HepG2 (cell line): ENCODE data around the gene PIAS1. TPM values are rescaled to one million over a fixed set of nuclear protein-coding genes. Genes with fewer than 3 reads are reported as not detected.

Source experiments
- GFI1 ChIP-seq: sonication (generic); formaldehyde crosslinking; IDR thresholded peaks from 2 replicates; pipeline ENCODE4 v1.5.0; 2020; ENCODE audit warnings: missing genetic modification reagents, mild to moderate bottlenecking, borderline replicate concordance
- IRF1 ChIP-seq: sonication (generic); formaldehyde crosslinking; IDR thresholded peaks from 2 replicates; pipeline ENCODE4 v1.4.0; 2020; ENCODE audit warnings: low read depth, mild to moderate bottlenecking, missing genetic modification reagents
- NFE2L2 ChIP-seq: fragments of 150-350 bp; IDR thresholded peaks from 2 replicates; pipeline ENCODE4 v1.6.1; 2014; ENCODE audit warnings: low read length
- NFYB ChIP-seq: sonication (generic); formaldehyde crosslinking; IDR thresholded peaks from 2 replicates; pipeline ENCODE4 v1.4.0; 2020; ENCODE audit warnings: missing genetic modification reagents
- SNAPC5 ChIP-seq: sonication (generic); formaldehyde crosslinking; IDR thresholded peaks from 2 replicates; pipeline ENCODE4 v1.8.1; 2023; ENCODE audit warnings: mild to moderate bottlenecking, missing genetic modification reagents, borderline replicate concordance
- ZNF24 ChIP-seq: fragments of 450-650 bp; IDR thresholded peaks from 2 replicates; pipeline ENCODE4 v1.6.1; 2017; ENCODE audit warnings: antibody characterized with exemption, mild to moderate bottlenecking
- ZNF407 ChIP-seq: sonication (generic); formaldehyde crosslinking; IDR thresholded peaks from one replicate; pipeline ENCODE4 v1.5.1; 2020; ENCODE audit warnings: mild to moderate bottlenecking, missing genetic modification reagents; ENCODE audit errors: not compliant biosample characterization
- ZNF564 ChIP-seq: sonication (generic); formaldehyde crosslinking; IDR thresholded peaks from 2 replicates; pipeline ENCODE4 v1.8.1; 2023; ENCODE audit warnings: mild to moderate bottlenecking, missing genetic modification reagents
- ZNF75D ChIP-seq: sonication (generic); formaldehyde crosslinking; IDR thresholded peaks from 2 replicates; pipeline ENCODE4 v1.8.1; 2023; ENCODE audit warnings: missing genetic modification reagents, mild to moderate bottlenecking, borderline replicate concordance
- ZNF841 ChIP-seq: sonication (generic); formaldehyde crosslinking; IDR thresholded peaks from 2 replicates; pipeline ENCODE4 v1.8.1; 2023; ENCODE audit warnings: missing genetic modification reagents, borderline replicate concordance
- polyA plus RNA-seq, 8 experiments: library from polyadenylated mRNA; depleted of rRNA in 3 of 8; stranded (reverse) in 7 of 8; unstranded in 1 of 8; fragments of >200 nt; fragmentation: Illumina TruSeq in 4 of 8; extraction: Trizol in 4 of 8; gene quantifications; 2 replicates each; pipeline versions ENCODE4 v1.2.1 to v1.2.3, GENCODE V29; 2011 to 2016; ENCODE audit warnings: low read depth in 4 of 8, missing spikeins in 1 of 8, mixed read lengths in 1 of 8; ENCODE audit not compliant: insufficient read depth in 1 of 8
- total RNA-seq, 5 experiments: library from RNA; depleted of rRNA; stranded (reverse); fragments of >200 nt; fragmentation: Illumina TruSeq; extraction: Trizol; gene quantifications; 2 replicates each; pipeline ENCODE4 v1.2.3, GENCODE V29; 2016; ENCODE audit warnings: low read depth in 1 of 5

Gene PIAS1
- total and polyA plus RNA-seq, 2 of the 13 experiments (the other 11 are each of a cell fraction or from before 2014, with no cell fraction given) = 20.7 to 33.7 TPM

- TF ChIP-seq ZNF407 (no peak), ZNF841 (CRISPR knock-in tag) (no peak), IRF1 (CRISPR knock-in tag) (no peak), NFE2L2 (no peak), ZNF564 (CRISPR knock-in tag) (no peak), SNAPC5 (no peak), NFYB (CRISPR knock-in tag) (no peak), ZNF24 (no peak), ZNF75D (CRISPR knock-in tag) (no peak), GFI1 (no peak)
Observed at GRCh38 chr15:68224546-68225250, 170.6 kb downstream of the PIAS1 start (continued).
